HepG2 (cell line): ENCODE results near the gene INHBC. TPM values are rescaled to one million over a fixed set of nuclear protein-coding genes. Genes with fewer than 3 reads are reported as not detected.

Experiments
- ATF7 ChIP-seq, 2 experiments: fragments of 450-650 bp in 1 of 2; sonication (generic) in 1 of 2; formaldehyde crosslinking in 1 of 2; IDR thresholded peaks; 2 replicates each; pipeline versions ENCODE4 v1.4.0 to v1.6.1; 2016 to 2020; ENCODE audit warnings: antibody characterized with exemption in 1 of 2, mild to moderate bottlenecking in 1 of 2, missing genetic modification reagents in 1 of 2
- HCFC1 ChIP-seq: fragments of 150-350 bp; IDR thresholded peaks from 2 replicates; pipeline ENCODE4 v1.6.1; 2014; ENCODE audit warnings: low read depth, low read length
- HNF4A ChIP-seq: sonication (generic); formaldehyde crosslinking; IDR thresholded peaks from 2 replicates; pipeline ENCODE4 v1.4.0; 2020; ENCODE audit warnings: missing genetic modification reagents
- IKZF1 ChIP-seq: fragments of 450-650 bp; IDR thresholded peaks from 2 replicates; pipeline ENCODE4 v1.7.1; 2016
- ISL2 ChIP-seq: sonication (generic); formaldehyde crosslinking; IDR thresholded peaks from 2 replicates; pipeline ENCODE4 v1.5.0; 2020; ENCODE audit warnings: missing genetic modification reagents
- KDM2A ChIP-seq: sonication (generic); formaldehyde crosslinking; IDR thresholded peaks from 2 replicates; pipeline ENCODE4 v1.4.0; 2020; ENCODE audit warnings: low read depth, missing genetic modification reagents, borderline replicate concordance
- MTA1 ChIP-seq: sonication (generic); formaldehyde crosslinking; IDR thresholded peaks from 2 replicates; pipeline ENCODE4 v1.4.0; 2020; ENCODE audit warnings: missing genetic modification reagents, mild to moderate bottlenecking, borderline replicate concordance
- MYNN ChIP-seq: sonication (generic); formaldehyde crosslinking; IDR thresholded peaks from 2 replicates; pipeline ENCODE4 v1.4.0; 2020; ENCODE audit warnings: mild to moderate bottlenecking, low read depth, missing genetic modification reagents
- NCOA2 ChIP-seq: sonication (generic); formaldehyde crosslinking; IDR thresholded peaks from 2 replicates; pipeline ENCODE4 v1.8.0; 2022; ENCODE audit warnings: inconsistent platforms
- NCOA5 ChIP-seq: sonication (generic); formaldehyde crosslinking; IDR thresholded peaks from 2 replicates; pipeline ENCODE4 v1.4.0; 2020; ENCODE audit warnings: missing genetic modification reagents
- NFYC ChIP-seq: IDR thresholded peaks from 2 replicates; pipeline ENCODE4 v1.6.1; 2016; ENCODE audit warnings: missing genetic modification reagents, missing compliant biosample characterization
- NKX3-1 ChIP-seq: sonication (generic); formaldehyde crosslinking; IDR thresholded peaks from 2 replicates; pipeline ENCODE4 v1.5.0; 2020; ENCODE audit warnings: missing genetic modification reagents
- POLR2AphosphoS2 ChIP-seq: IDR thresholded peaks from 2 replicates; pipeline ENCODE4 v1.6.1; 2011; ENCODE audit warnings: low read depth, low read length, improper control_type of control experiment
- SAP130 ChIP-seq: IDR thresholded peaks from 2 replicates; pipeline ENCODE4 v1.6.1; 2016; ENCODE audit warnings: low read depth
- SMAD9 ChIP-seq: sonication (generic); formaldehyde crosslinking; IDR thresholded peaks from 2 replicates; pipeline ENCODE4 v1.5.1; 2020; ENCODE audit warnings: mild to moderate bottlenecking, missing genetic modification reagents
- TGIF2 ChIP-seq: IDR thresholded peaks from 2 replicates; pipeline ENCODE4 v1.6.1; 2016; ENCODE audit warnings: control low read depth, missing compliant biosample characterization
- ZBTB1 ChIP-seq: sonication (generic); formaldehyde crosslinking; IDR thresholded peaks from 2 replicates; pipeline ENCODE4 v1.4.0; 2020; ENCODE audit warnings: missing genetic modification reagents, borderline replicate concordance
- ZBTB44 ChIP-seq: sonication (generic); formaldehyde crosslinking; IDR thresholded peaks from 2 replicates; pipeline ENCODE4 v1.4.0; 2020; ENCODE audit warnings: missing genetic modification reagents
- ZBTB7A ChIP-seq: sonication (generic); formaldehyde crosslinking; IDR thresholded peaks from 2 replicates; pipeline ENCODE4 v1.8.0; 2022; ENCODE audit warnings: mild to moderate bottlenecking, missing genetic modification reagents
- ZC3H13 ChIP-seq: sonication (generic); formaldehyde crosslinking; IDR thresholded peaks from 2 replicates; pipeline ENCODE4 v1.8.1; 2023; ENCODE audit warnings: mild to moderate bottlenecking, missing genetic modification reagents, moderate library complexity
- ZFAT ChIP-seq: sonication (generic); formaldehyde crosslinking; conservative IDR thresholded peaks from 2 replicates; pipeline ENCODE4 v1.8.1; 2023; ENCODE audit warnings: missing genetic modification reagents, inconsistent platforms
- ZNF282 ChIP-seq: fragments of 450-650 bp; IDR thresholded peaks from 2 replicates; pipeline ENCODE4 v1.6.1; 2018; ENCODE audit not compliant: partially characterized antibody
- ZNF333 ChIP-seq: sonication (generic); formaldehyde crosslinking; IDR thresholded peaks from 2 replicates; pipeline ENCODE4 v1.4.0; 2020; ENCODE audit warnings: mild to moderate bottlenecking, missing genetic modification reagents, borderline replicate concordance
- ZNF383 ChIP-seq: sonication (generic); formaldehyde crosslinking; IDR thresholded peaks from 2 replicates; pipeline ENCODE4 v1.4.0; 2020; ENCODE audit warnings: missing genetic modification reagents, mild to moderate bottlenecking, borderline replicate concordance
- ZNF614 ChIP-seq: IDR thresholded peaks from 2 replicates; pipeline ENCODE4 v1.6.1; 2018; ENCODE audit warnings: missing biosample characterization, missing genetic modification reagents, inconsistent platforms, borderline replicate concordance
- ZNF616 ChIP-seq: sonication (generic); formaldehyde crosslinking; IDR thresholded peaks from 2 replicates; pipeline ENCODE4 v1.5.0; 2020; ENCODE audit warnings: low read depth, mild to moderate bottlenecking, missing genetic modification reagents
- ZNF761 ChIP-seq: sonication (generic); formaldehyde crosslinking; conservative IDR thresholded peaks from 2 replicates; pipeline ENCODE4 v1.4.0; 2020; ENCODE audit warnings: mild to moderate bottlenecking, missing genetic modification reagents
- ZNF788 ChIP-seq: sonication (generic); formaldehyde crosslinking; IDR thresholded peaks from 2 replicates; pipeline ENCODE4 v1.5.0; 2020; ENCODE audit warnings: mild to moderate bottlenecking, missing genetic modification reagents, borderline replicate concordance
- polyA plus RNA-seq, 8 experiments: library from polyadenylated mRNA; depleted of rRNA in 3 of 8; stranded (reverse) in 7 of 8; unstranded in 1 of 8; fragments of >200 nt; fragmentation: Illumina TruSeq in 4 of 8; extraction: Trizol in 4 of 8; gene quantifications; 2 replicates each; pipeline versions ENCODE4 v1.2.1 to v1.2.3, GENCODE V29; 2011 to 2016; ENCODE audit warnings: low read depth in 4 of 8, missing spikeins in 1 of 8, mixed read lengths in 1 of 8; ENCODE audit not compliant: insufficient read depth in 1 of 8
- total RNA-seq, 5 experiments: library from RNA; depleted of rRNA; stranded (reverse); fragments of >200 nt; fragmentation: Illumina TruSeq; extraction: Trizol; gene quantifications; 2 replicates each; pipeline ENCODE4 v1.2.3, GENCODE V29; 2016; ENCODE audit warnings: low read depth in 1 of 5
- TF ChIP-seq, protein P1 (sequence below): sonication (generic); formaldehyde crosslinking; IDR thresholded peaks from 2 replicates; pipeline ENCODE4 v1.5.0; 2020; ENCODE audit warnings: missing genetic modification reagents
- TF ChIP-seq, protein P2 (sequence below): sonication (generic); formaldehyde crosslinking; IDR thresholded peaks from 2 replicates; pipeline ENCODE4 v1.5.0; 2020; ENCODE audit warnings: missing genetic modification reagents

Gene INHBC
- total and polyA plus RNA-seq, 2 of the 13 experiments (the other 11 are each of a cell fraction or from before 2014, with no cell fraction given): 1.8 to 13.8 TPM

DNA sequence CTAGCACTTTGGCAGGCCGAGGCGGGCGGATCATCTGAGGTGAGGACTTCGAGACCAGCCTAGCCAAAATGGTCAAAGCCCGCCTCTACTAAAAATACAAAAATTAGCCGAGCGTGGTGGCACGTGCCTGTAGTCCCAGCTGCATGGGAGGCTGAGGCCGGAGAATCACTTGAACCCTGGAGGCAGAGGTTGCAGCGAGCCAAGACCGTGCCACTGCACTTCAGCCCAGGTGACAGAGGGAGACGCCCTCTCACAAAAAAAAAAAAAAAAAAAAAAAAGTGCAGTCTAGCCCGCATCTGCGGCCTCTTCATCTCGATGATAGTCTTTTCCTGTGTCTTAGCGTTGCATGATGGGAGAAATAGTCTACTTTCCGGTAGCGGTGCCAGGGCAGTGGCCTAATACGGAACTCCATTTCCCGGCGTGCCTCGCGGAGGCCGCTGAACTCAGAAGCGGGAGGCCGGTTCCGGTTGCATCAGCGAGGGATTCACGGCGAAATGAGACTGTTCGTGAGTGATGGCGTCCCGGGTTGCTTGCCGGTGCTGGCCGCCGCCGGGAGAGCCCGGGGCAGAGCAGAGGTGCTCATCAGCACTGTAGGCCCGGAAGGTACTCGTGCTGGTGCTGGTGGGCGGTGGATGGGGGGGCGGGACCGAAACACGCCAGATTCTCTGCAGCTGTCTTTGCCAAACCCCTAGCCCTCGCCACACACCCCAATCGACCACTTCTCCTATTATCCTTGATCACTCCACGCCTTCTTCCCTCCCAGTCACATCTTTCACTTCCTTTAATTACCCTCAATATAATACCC, 53.2 kb downstream of the INHBC start, which contains the start of gene MARS1 (continued):
- TF ChIP-seq ZBTB1 (CRISPR knock-in tag) (no peak), POLR2AphosphoS2 (no peak), TGIF2 (CRISPR knock-in tag) (0 out of 2 replicates have a peak, but pooled peaks have one; percentile 21), ZBTB7A (no peak), ZNF616 (CRISPR knock-in tag) (no peak), ISL2 (CRISPR knock-in tag) (0 out of 2 replicates have a peak, but pooled peaks have one; percentile 13), NCOA5 (CRISPR knock-in tag) (no peak), KDM2A (CRISPR knock-in tag) (peak; percentile 68; the same call in 1 of the 2 replicates), ZBTB44 (CRISPR knock-in tag) (no peak), ZNF614 (CRISPR knock-in tag) (no peak), ZFAT (CRISPR knock-in tag) (no peak), NFYC (peak; percentile 35; the same call in 1 of the 2 replicates), ZC3H13 (no peak), MTA1 (CRISPR knock-in tag) (no peak), ZNF282 (no peak), ATF7 (IDR thresholded peaks at IDR 0.05) (no peak), ATF7 (CRISPR knock-in tag; IDR thresholded peaks at IDR 0.05) (peak; percentile 32; the same call in 1 of the 2 replicates), ZNF761 (peak; percentile 58; the same call in 1 of the 2 replicates), ZNF333 (CRISPR knock-in tag) (no peak; the same call in 1 of the 2 replicates), ZNF383 (CRISPR knock-in tag) (no peak), NCOA2 (CRISPR knock-in tag) (no peak), ZNF788 (peak; percentile 69; the same call in 1 of the 2 replicates), IKZF1 (no peak), SMAD9 (CRISPR knock-in tag) (no peak), SAP130 (CRISPR knock-in tag) (peak; percentile 97), HNF4A (CRISPR knock-in tag) (no peak), MYNN (no peak), HCFC1 (peak; percentile 91), NKX3-1 (CRISPR knock-in tag) (no peak)
- TF ChIP-seq, protein P1, sequence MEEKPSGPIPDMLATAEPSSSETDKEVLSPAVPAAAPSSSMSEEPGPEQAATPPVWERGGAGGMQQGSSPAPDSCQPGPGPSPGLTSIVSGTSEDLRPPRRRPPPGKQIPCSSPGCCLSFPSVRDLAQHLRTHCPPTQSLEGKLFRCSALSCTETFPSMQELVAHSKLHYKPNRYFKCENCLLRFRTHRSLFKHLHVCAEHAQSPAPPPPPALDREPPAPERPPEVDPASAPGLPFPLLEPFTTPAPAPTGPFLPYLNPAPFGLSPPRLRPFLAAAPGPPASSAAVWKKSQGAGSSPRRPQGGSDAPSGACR (CRISPR knock-in tag): peak; percentile 85
- TF ChIP-seq, protein P2, sequence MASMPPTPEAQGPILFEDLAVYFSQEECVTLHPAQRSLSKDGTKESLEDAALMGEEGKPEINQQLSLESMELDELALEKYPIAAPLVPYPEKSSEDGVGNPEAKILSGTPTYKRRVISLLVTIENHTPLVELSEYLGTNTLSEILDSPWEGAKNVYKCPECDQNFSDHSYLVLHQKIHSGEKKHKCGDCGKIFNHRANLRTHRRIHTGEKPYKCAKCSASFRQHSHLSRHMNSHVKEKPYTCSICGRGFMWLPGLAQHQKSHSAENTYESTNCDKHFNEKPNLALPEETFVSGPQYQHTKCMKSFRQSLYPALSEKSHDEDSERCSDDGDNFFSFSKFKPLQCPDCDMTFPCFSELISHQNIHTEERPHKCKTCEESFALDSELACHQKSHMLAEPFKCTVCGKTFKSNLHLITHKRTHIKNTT (CRISPR knock-in tag): no peak
